ENCODE results near the gene CTIF.

The CTIF gene

GRCh38 chr18:48877941-48878340, 339.1 kb downstream of the CTIF start:
- no peak for DNase-seq

- no peak for DNase-seq
Observed at GRCh38 chr18:48878471-48878870, 339.6 kb downstream of the CTIF start.

- DNase-seq, result no peak
Observed at GRCh38 chr18:48879008-48879431, 340.2 kb downstream of the CTIF start.

GRCh38 chr18:48880931-48881330, 342.1 kb downstream of the CTIF start:
- no peak for DNase-seq

GRCh38 chr18:48882379-48882778, 343.5 kb downstream of the CTIF start:
- no peak for DNase-seq

GRCh38 chr18:48884306-48884705, 345.5 kb downstream of the CTIF start:
- DNase-seq, result no peak

- DNase-seq, result no peak
Observed at GRCh38 chr18:48884771-48885170, 345.9 kb downstream of the CTIF start.

GRCh38 chr18:48885266-48885923, 346.6 kb downstream of the CTIF start:
- no peak for DNase-seq

GRCh38 chr18:48885924-48886400, 347.1 kb downstream of the CTIF start:
- DNase-seq, result no peak

GRCh38 chr18:48886520-48887293, 347.9 kb downstream of the CTIF start:
- no peak for DNase-seq

GRCh38 chr18:48887294-48887904, 348.6 kb downstream of the CTIF start:
- DNase-seq, result no peak

GRCh38 chr18:48887905-48888772, 349.3 kb downstream of the CTIF start:
- no peak for DNase-seq

GRCh38 chr18:48888773-48889080, 349.9 kb downstream of the CTIF start:
- no peak for DNase-seq

- DNase-seq, result no peak
Observed at GRCh38 chr18:48889115-48889941, 350.5 kb downstream of the CTIF start.

GRCh38 chr18:48889981-48890762, 351.3 kb downstream of the CTIF start:
- no peak for DNase-seq

- no peak for DNase-seq
Observed at GRCh38 chr18:48891721-48892120, 352.9 kb downstream of the CTIF start.

GRCh38 chr18:48892146-48892855, 353.5 kb downstream of the CTIF start:
- no peak for DNase-seq

GRCh38 chr18:48893061-48893607, 354.3 kb downstream of the CTIF start:
- DNase-seq, result no peak

- DNase-seq, result no peak
Observed at GRCh38 chr18:48893608-48894600, 355.1 kb downstream of the CTIF start.
